Transverse colon (tissue), 4 donors: ENCODE results near the gene HDC. TPM values are rescaled to one million over a fixed set of nuclear protein-coding genes. Genes with fewer than 3 reads are reported as not detected.
A peak's percentile ranks its signal among the peaks of the same experiment; 100 is the strongest.

Experiments used
- DNase-seq: peaks from one replicate; pipeline ENCODE4 v3.0.0-alpha.2; 2019
- H3K27ac ChIP-seq, 4 donors: fragments of 200-600 bp; sonication (generic); 2 replicates each; pipeline ENCODE4 v1.5.1; 2016 to 2018; ENCODE audit warnings: inconsistent platforms in 4 of 4
- H3K27me3 ChIP-seq: fragments of 200-600 bp; sonication (generic); 2 replicates; pipeline ENCODE4 v1.5.1; 2017; ENCODE audit warnings: inconsistent platforms
- H3K36me3 ChIP-seq, 4 donors: fragments of 200-600 bp; sonication (generic); 2 replicates each; pipeline ENCODE4 v1.5.1; 2017 to 2019; ENCODE audit warnings: inconsistent platforms in 4 of 4
- H3K4me1 ChIP-seq, 4 donors: fragments of 200-600 bp; sonication (generic); 2 replicates each; pipeline ENCODE4 v1.5.1; 2017 to 2020; ENCODE audit warnings: inconsistent platforms in 4 of 4
- H3K4me3 ChIP-seq, 4 donors: fragments of 200-600 bp; sonication (generic); 1 replicate in 1 of 4; 2 replicates in 3 of 4; pipeline versions ENCODE4 v1.5.1 to v1.6.1; 2017 to 2019; ENCODE audit warnings: inconsistent platforms in 4 of 4
- H3K9me3 ChIP-seq, 2 donors: fragments of 200-600 bp; sonication (generic); 2 replicates each; pipeline ENCODE4 v1.5.1; 2017 to 2019; ENCODE audit warnings: inconsistent platforms in 2 of 2
- EP300 ChIP-seq: sonication (generic); formaldehyde crosslinking; IDR thresholded peaks from one replicate; pipeline ENCODE4 v1.6.1; 2017; ENCODE audit warnings: antibody characterized with exemption, low read depth
- POLR2A ChIP-seq: fragments of 450-650 bp; IDR thresholded peaks from one replicate; pipeline ENCODE4 v1.6.1; 2016; ENCODE audit warnings: antibody characterized with exemption, mild to moderate bottlenecking, moderate library complexity
- POLR2AphosphoS5 ChIP-seq, 3 donors: sonication (generic); formaldehyde crosslinking; IDR thresholded peaks; one replicate each; pipeline ENCODE4 v1.6.1; 2016; ENCODE audit warnings: antibody characterized with exemption in 3 of 3
- WGBS, 2 donors: methylation state at CpG; one replicate each; pipeline ENCODE4 v1.1.5; 2018; ENCODE audit warnings: low coverage in 1 of 2; 5-methylcytosine and 5-hydroxymethylcytosine counted together
- in situ Hi-C, 4 donors: fragments of 200-750 bp; cut with MboI; loops; one replicate each; pipeline versions ENCODE4 v1.15.0 to v1.15.1; 2017; ENCODE audit warnings: low sequenced_read_pairs in 3 of 4, low pct_ligation_motif_present in 1 of 4, low pct_unique_long_range_greater_than_20kb in 1 of 4
- intact Hi-C: fragments of 100-400 bp; cut with DNase I; formaldehyde crosslinking; loops from one replicate; pipeline ENCODE4 v1.15.1; 2023; ENCODE audit warnings: low total_unique reads
- total RNA-seq, 4 donors: library from RNA; depleted of rRNA; stranded (reverse); fragments of >200 nt; gene quantifications; one replicate each; pipeline ENCODE4 v1.1.0, GENCODE V29; 2016
- TF ChIP-seq, protein P1 (sequence below), 5 experiments: fragments of 200-600 bp in 3 of 5; fragments of 450-650 bp in 2 of 5; sonication (generic) in 3 of 5; IDR thresholded peaks; 1 replicate in 2 of 5; 2 replicates in 3 of 5; pipeline ENCODE4 v1.5.1; 2016 to 2017; ENCODE audit warnings: antibody characterized with exemption in 5 of 5, inconsistent platforms in 3 of 5, mild to moderate bottlenecking in 2 of 5, moderate library complexity in 1 of 5

HDC gene
- total RNA-seq, 4 donors from 2014 or later, result 0.14 to 0.64 TPM; not detected in 2

DNA sequence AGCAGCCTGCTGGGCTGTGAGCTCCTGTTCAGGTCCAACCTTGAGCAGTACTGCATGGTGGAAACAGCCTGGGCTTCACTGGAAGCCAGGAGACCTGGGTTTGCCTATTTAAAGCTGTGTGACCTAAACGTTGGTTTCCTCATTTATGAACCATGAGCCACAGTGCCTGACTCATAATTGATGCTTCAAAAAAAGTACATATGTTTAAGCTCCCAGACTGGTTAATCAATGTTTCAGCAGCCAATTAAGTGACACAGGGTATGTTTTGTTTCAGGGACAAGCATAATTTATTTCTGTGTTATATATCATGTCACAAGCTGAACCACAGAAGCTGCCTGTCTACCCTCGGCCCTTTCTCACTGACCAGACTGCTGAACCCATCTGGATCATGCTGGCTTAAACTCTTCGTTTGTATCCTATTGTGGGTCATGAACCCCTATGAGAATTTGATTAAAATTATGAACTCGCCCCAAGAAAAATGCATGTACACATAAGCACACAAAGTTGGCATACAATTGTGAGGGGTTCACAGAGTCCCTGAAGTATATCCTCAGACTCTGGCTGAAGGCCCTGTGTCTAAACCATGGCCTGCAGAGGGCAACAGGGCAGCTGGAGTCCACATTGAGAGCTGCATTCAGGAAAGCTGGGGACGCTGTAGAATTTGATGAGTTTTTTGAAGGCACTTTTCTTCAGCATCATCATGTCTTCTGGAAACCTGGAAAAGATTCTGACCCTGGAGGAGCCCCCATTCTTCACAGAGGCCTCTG lies 23.7 kb downstream of the HDC start:
- intact Hi-C loops (no loop called here), in situ Hi-C loops (no loop called here)
- no peaks in the 10 kb centered on the region for H3K9me3 ChIP-seq
- no peak for DNase-seq
- TF ChIP-seq, protein P1, sequence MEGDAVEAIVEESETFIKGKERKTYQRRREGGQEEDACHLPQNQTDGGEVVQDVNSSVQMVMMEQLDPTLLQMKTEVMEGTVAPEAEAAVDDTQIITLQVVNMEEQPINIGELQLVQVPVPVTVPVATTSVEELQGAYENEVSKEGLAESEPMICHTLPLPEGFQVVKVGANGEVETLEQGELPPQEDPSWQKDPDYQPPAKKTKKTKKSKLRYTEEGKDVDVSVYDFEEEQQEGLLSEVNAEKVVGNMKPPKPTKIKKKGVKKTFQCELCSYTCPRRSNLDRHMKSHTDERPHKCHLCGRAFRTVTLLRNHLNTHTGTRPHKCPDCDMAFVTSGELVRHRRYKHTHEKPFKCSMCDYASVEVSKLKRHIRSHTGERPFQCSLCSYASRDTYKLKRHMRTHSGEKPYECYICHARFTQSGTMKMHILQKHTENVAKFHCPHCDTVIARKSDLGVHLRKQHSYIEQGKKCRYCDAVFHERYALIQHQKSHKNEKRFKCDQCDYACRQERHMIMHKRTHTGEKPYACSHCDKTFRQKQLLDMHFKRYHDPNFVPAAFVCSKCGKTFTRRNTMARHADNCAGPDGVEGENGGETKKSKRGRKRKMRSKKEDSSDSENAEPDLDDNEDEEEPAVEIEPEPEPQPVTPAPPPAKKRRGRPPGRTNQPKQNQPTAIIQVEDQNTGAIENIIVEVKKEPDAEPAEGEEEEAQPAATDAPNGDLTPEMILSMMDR (IDR thresholded peaks at IDR 0.05), result no peak
- no peak for TF ChIP-seq POLR2AphosphoS5 (IDR thresholded peaks at IDR 0.05)
- no peak for TF ChIP-seq EP300
- TF ChIP-seq POLR2A, result no peak
- no peaks in the 10 kb centered on the region for H3K27me3 ChIP-seq
- H3K4me3 ChIP-seq, result no peak overlapping the region
- H3K4me1 ChIP-seq, result no peaks in the 10 kb centered on the region
- H3K36me3 ChIP-seq, result no peaks in the 10 kb centered on the region
- H3K27ac ChIP-seq, result no peak overlapping the region
- WGBS, 2 donors, result 68 to 96% methylated on average over 3 to 5 of the region's 5 CpGs

GRCh38 chr15:50238255-50238654 lies 27.3 kb downstream of the HDC start:
- intact Hi-C loops (no loop called here), in situ Hi-C loops (no loop called here)
- H3K4me1 ChIP-seq, result peaks cover 0 to 9% (median 0%) of the 10 kb centered on the region in 4 donors
- H3K27me3 ChIP-seq, result no peaks in the 10 kb centered on the region
- no peaks in the 10 kb centered on the region for H3K36me3 ChIP-seq
- 85 to 90% methylated on average over 2 of the region's 2 CpGs for WGBS, 2 donors
- no peak overlapping the region for H3K4me3 ChIP-seq
- H3K9me3 ChIP-seq, result no peaks in the 10 kb centered on the region
- TF ChIP-seq EP300 (no peak), POLR2AphosphoS5 (IDR thresholded peaks at IDR 0.05) (no peak), POLR2A (no peak)
- TF ChIP-seq, protein P1 (IDR thresholded peaks at IDR 0.05), result no peak
- H3K27ac ChIP-seq, result no peak overlapping the region
- DNase-seq, result no peak

GRCh38 chr15:50236433-50236832 lies 29.1 kb downstream of the HDC start:
- H3K27me3 ChIP-seq, result no peaks in the 10 kb centered on the region
- intact Hi-C loops, result no loop called here

GRCh38 chr15:50235794-50236193 lies 29.7 kb downstream of the HDC start:
- 88 to 100% methylated on average over 1 of the region's 1 CpG for WGBS, 2 donors
- intact Hi-C loops (no loop called here), in situ Hi-C loops (no loop called here)
- Histone ChIP-seq H3K27ac (no peak overlapping the region), H3K4me1 (peaks cover 0 to 9% (median 0%) of the 10 kb centered on the region in 4 donors), H3K27me3 (no peaks in the 10 kb centered on the region), H3K36me3 (no peaks in the 10 kb centered on the region), H3K9me3 (no peaks in the 10 kb centered on the region), H3K4me3 (no peak overlapping the region)
- DNase-seq, result no peak
- TF ChIP-seq POLR2AphosphoS5 (IDR thresholded peaks at IDR 0.05), result no peak

More at GRCh38 chr15:50236433-50236832, 29.1 kb downstream of the HDC start:
- TF ChIP-seq, protein P1 (IDR thresholded peaks at IDR 0.05), result no peak
- TF ChIP-seq EP300 (no peak), POLR2A (no peak), POLR2AphosphoS5 (IDR thresholded peaks at IDR 0.05) (no peak)
- H3K36me3 ChIP-seq, result no peaks in the 10 kb centered on the region
- H3K4me3 ChIP-seq, result no peak overlapping the region
- no peaks in the 10 kb centered on the region for H3K9me3 ChIP-seq
- no peak for DNase-seq
- H3K27ac ChIP-seq, result no peak overlapping the region
- H3K4me1 ChIP-seq, result peaks cover 0 to 9% (median 0%) of the 10 kb centered on the region in 4 donors
- WGBS, 2 donors, result 97 to 100% methylated on average over 3 to 9 of the region's 9 CpGs
- in situ Hi-C loops, result no loop called here

- 46 to 64% methylated on average over 2 of the region's 2 CpGs for WGBS, 2 donors
- no peaks in the 10 kb centered on the region for H3K36me3 ChIP-seq
- H3K27ac ChIP-seq, result peak overlapping the region in 1 of 4 donors; percentile 51
- H3K9me3 ChIP-seq, result no peaks in the 10 kb centered on the region
- intact Hi-C loops (no loop called here), in situ Hi-C loops (no loop called here)
- H3K4me1 ChIP-seq, result peaks cover 0 to 9% (median 0%) of the 10 kb centered on the region in 4 donors
- DNase-seq, result no peak
- no peak overlapping the region for H3K4me3 ChIP-seq
- no peaks in the 10 kb centered on the region for H3K27me3 ChIP-seq
- TF ChIP-seq, protein P1 (IDR thresholded peaks at IDR 0.05), result peak in 1 of 5 experiments; percentile 14
- TF ChIP-seq EP300 (no peak), POLR2AphosphoS5 (IDR thresholded peaks at IDR 0.05) (no peak), POLR2A (no peak)
Observed at GRCh38 chr15:50234764-50235163, 30.8 kb downstream of the HDC start.
